Brain pericyte (primary cell): ENCODE data around the gene TCF7L2.

Experiments used
- DNase-seq: peaks from one replicate; pipeline ENCODE4 v3.0.0-alpha.2; 2012; ENCODE audit warnings: low read depth, low spot score

The TCF7L2 gene

DNA sequence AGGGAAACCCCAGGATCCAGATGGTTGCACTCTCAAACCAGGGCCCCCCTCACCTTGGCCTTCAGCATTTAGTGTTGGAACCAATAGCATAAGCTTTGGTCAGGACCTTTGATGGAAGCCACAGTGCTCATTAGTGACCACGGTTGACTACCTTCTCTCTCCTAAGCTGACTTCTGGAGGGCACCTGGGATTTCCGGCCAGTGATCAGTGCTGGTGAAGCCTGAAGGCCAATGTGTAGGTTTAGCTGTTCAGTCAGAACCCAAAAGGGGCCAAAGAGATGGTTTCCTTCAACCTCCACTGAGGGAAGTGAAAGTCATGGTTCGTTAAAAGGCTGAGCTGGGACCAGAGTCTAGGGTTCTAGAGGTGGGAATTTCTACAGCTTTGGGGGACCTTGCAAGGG lies 46.4 kb downstream of the TCF7L2 start:
- no peak for DNase-seq

DNA sequence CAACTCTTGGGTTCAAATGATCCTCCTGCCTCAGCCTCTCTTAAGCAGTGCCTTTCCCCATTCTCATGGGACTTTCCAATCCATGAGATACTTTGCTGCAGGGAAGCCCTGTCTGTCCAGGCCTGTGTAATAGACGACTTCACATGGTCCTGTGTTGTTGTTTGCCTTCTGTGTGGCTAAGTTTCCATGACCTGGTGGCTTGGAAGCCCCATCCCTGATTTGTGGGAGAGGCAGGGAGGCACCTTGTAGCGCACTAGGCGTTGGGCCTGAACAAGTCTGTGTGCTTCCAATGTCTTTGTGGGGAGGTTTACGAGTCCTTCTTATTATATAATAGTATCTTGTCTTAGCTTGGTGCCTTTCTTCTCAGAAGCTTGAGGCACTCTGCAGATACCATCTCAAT lies 49.1 kb downstream of the TCF7L2 start:
- no peak for DNase-seq

DNA sequence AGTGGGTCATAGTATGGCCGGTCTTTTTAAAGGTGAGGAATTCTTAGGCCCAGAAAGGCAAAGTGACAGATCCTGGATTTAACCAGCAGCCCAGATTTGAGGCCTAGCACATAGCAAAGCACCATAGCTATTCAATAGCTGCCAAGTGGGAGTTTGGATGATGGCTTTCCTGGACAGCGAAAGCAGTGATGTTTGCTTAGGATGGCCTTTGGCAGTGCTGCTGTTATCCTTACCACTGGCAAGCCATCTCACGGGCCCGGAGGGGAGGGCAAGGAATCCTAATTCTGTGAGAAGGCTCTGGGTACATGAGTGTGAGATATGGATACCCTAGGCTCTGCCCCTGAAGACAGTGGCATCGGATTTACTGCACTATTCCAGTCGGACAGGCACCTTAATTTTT lies 50.4 kb downstream of the TCF7L2 start:
- DNase-seq, result no peak

DNA sequence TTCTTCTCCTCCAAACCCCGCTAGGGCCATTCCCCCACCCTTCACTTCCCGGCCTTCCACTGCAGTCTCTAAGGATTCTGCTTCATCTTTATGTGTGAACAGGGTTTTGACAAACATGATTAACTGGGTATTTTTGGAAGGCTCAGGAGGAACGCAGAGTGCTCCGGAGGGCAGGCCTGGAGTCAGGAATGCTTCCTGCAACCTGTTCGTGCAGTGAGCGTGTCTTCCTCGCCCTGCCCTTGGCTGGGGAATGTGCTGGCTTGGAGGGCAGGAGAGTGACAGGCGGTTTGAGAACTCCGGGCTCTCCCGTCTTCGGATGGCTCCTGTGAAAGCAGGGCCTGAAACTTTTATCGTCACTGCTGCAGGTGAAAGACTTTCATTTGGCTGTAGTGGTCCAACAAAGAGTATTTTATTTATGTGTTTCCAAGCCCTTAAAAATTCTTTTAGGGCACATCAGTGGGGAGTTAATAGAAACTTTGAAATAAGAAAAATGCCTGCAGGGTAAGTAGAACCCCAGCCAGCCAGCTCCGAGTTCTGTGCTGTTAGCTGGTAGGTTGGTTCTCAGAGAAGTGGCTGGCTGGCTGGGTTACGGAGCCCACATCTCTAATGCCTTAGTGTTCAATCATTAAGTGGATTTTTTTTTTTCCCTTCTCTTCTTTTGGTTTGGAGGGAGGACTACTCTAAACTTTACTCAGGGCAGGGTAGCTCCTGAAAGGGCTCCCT lies 51.0 kb downstream of the TCF7L2 start:
- no peak for DNase-seq

DNA sequence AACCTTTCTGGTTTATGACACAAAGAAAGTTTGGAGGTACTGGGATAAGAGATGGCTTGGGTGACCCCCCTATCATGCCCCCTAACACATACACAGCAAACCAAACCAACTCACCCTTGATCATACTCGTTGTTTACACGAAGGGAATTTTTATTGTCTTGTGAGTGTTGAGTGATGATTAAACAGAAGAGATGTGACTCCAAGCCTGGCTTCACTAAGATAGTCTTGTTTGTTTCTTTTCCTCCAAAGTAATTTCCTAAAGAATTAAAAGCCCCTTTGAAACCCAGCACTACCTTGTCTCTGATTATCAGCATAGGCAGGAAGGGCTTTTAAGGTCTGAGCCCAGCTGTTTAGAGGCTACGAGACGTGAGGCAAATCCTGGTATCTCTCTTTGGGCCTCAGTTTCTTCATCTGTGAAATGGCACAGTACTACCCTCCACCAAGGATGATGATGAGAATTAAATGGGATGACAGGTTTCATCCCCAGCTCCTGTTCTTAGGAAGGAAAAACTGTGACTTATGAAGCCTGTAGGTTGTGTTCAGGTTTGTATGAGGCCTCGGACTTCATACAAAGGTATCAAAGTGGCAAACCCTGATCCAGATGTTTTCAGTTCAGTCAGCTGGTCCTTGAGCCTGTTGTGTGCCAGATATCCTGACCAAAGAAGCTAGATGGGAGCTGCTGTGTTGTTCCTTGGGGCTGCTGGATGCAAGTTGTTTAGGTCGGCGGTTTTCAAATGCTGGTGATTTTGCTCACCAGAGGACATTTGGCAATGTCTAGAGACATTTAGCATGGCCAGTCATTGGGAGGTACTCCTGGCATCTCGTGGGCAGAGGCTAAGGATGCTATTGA lies 51.8 kb downstream of the TCF7L2 start:
- DNase-seq, result no peak

DNA sequence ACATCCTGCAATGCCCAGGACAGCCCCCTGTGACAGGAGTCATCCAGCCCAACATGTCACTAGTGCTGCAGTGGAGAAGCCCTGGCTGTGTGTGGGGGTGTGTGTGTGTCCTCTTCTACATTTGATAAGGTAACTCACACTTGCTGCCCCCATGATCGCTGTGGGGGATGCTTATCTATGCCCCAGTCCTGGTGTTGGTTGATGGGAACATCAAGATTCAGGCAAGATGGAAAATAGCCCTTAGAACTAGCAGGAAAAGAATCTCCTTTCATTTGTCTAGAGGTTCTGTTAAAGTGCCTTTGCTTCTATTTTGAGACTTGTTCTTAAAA lies 52.4 kb downstream of the TCF7L2 start:
- DNase-seq, result no peak

DNA sequence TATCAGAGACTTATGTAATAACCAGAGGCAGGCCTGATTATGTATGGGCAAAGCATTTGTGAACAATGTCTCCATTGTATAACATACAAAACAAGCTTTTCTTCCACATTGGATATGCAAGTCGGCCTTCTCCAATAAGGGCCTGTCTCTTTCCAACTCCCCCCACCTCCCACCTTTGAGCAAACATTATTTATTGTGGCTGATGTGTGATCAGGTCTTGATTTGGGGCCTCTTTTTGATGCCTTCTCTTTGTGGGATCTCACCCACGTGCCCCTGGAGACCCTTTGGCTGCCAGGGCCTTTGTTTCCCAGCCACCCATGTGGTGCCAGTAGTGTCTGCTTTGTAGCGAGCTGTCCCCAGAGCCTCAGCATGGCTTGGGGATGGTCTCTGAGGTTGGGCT lies 53.0 kb downstream of the TCF7L2 start:
- no peak for DNase-seq

DNA sequence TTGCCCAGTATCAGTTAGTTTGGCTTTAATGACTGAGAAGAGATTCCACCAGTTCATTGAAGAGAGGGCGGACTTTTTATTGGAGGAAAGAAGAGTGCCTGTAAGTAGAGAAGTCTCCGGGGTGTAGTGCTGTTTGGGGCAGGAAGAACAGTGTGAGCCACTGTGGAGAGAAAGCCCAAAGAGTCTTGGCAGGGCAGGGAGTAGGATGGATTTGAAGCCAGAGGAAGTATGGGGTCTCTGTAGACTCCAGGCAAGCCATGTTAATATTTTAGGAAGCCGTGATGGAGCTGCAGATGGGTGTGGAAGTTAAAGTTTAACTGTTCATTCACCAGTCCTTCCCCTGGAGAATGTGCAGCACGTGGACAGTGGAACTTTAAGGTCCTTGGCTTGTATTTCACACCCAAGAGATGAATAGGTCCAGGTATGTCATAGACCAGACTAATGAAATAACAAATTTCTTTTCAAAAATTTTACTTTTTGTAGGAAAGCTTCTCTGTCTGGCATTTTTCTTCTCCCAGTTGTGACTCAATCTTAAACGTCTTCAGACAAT lies 54.1 kb downstream of the TCF7L2 start:
- DNase-seq, result no peak

DNA sequence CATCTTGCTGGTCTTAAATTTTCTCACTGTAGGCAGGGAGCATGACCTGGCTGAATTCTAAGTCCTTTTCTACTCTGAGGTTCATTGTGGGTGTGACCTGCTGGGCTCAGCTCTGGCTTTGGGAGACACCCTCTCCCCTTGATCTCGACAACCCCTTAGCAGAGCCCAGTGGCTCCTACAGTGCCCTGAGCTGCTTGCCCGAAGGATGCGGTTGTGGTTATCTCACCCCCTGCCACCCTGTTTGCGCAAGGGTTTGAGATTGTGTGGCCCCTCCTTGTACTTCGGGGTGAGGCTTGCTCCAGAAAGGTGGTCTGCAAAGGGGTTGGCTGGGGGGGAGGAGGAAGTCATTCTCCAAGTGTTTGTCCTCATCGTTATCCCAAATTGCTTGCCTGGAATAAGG lies 55.3 kb downstream of the TCF7L2 start:
- DNase-seq, result no peak

DNA sequence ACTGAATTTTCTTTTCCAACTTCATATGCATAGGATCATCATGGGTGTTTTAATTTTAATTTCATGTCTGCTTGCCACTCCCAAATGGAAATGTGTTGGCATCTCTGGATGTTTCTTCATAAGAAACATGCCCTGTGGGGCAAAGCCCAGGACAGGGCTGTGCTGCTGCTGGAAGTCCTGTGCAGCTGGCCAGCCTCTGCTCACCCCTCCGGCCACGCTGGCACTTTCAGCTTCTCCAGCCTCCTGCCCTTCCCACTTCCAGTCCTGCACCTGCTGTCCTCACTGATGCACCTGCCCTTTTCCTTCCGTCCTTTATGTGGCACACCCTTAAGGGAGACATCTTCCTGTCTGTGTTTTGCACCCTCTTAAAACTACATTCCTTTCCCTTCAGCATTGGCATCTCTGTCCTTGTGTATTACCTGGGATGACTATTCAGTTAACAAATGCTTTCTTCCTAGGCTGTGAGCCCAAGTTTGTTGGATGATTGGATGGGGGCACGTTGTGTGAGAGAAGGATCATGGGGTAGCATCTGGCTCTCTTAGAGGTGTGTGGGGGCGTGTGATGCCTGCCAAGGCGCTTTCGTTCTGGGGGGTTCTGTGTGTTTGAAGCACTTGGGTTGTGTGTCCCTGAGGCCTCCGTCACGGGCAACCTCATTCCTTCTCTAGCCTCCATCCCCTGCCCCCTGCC lies 56.8 kb downstream of the TCF7L2 start:
- no peak for DNase-seq

DNA sequence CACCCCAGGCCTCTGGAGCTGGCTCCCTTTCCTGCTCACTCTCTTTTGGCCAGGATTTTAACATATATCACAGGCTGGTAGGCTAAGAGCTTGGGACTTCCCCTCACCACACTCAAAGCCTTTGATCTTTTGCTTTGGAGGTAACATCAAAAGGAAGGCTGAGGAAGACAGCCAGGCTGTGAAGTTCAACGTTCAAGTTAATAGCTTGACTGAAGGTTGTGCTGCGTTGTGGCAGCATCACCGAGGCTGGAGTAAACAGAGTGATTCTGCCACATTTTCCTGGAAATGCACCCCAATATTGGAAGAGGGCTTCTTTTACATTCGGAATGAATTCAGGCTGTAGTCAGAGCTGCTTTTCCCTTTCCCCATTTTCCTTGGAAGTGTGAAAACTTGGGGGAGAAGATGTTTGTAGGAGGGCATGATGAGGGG lies 57.3 kb downstream of the TCF7L2 start:
- DNase-seq, result no peak

DNA sequence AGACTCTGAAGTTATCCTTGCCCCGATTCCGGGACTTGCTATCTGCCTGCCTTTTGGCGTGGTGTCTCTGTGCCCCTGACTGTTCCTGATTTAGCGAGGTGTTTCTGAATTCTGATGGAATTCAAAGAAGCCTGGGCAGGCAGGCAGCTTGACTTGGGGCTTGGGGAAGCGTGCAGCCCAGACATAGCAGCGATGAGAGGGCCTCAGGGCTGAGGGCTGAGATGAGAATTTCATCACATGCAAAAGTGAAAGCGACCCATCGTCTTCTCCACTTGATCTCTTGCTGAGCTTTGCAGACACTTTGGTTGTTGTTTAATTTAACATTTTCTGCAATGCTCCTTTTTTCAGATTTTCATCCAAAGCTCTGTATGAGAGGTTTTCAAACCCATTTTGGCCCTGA lies 57.8 kb downstream of the TCF7L2 start:
- DNase-seq, result no peak

DNA sequence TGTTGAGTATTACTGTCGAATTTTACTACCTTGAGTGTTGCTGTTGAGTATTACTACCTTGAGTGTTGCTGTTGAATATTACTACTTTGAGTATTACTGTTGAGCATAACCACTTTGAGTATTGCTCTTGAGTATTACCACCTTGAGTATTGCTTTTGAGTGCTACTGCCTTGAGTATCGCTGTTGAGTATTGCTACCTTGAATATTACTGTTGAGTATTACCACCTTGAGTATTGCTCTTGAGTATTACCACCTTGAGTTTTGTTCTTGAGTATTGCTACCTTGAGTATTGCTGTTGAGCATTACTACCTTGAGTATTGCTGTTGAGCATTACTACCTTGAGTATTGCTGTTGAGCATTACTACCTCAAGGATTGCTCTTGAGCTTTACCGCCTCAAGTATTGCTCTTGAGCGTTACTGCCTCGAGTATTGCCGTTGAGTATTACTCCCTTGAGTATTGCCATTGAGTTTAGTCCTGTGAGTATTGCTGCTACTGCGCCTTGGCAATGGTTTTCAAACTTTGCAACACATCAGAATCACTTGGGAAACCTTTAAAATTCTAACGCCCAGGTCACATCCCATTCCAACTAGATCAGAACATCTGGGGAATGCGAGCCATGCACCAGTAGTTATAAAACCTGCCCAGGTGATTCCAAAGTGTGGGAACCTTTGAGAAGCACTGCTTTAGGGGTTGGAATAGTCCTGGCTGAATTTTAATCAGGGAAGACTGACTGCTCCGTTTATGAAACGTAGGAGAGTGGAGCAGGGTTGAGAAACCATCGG lies 61.7 kb downstream of the TCF7L2 start:
- no peak for DNase-seq

DNA sequence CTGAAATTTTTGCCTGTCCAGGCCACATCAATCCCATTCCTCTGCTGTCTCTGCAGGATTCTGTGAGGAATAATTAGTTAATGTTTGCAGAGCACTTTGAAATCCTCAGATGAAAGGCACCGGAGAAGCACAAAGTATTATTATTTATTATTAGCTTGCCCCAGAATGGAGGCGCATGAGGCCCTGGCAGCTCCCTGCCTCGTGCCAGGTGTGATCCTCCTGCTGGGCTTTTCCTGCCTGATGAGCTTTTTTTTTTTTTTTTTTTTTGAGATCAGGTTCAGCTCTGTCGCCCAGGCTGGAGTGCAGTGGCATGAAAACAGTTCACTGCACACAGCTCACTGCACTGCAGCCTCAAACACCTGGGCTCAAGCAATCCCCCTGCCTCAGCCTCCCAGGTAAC lies 65.2 kb downstream of the TCF7L2 start:
- no peak for DNase-seq

DNA sequence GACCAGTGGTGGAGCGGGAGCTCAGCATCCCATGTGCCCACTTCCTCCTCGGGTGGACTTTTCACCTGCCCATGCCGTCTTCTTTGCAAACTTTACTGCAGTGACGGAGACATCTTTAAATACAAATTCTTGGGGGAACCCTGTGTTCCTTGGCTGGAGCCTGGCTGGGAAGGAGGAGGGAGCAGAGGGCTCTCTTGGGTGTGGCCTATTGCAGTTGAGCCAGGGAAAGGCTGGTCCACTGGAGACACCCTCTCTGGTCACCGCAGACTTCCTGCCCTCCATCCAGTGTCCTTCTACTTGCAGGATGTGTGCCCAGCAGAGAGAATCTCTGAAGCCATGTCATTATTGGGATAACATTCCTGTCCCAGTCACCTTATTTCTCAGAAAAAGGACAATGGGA lies 67.3 kb downstream of the TCF7L2 start:
- no peak for DNase-seq

DNA sequence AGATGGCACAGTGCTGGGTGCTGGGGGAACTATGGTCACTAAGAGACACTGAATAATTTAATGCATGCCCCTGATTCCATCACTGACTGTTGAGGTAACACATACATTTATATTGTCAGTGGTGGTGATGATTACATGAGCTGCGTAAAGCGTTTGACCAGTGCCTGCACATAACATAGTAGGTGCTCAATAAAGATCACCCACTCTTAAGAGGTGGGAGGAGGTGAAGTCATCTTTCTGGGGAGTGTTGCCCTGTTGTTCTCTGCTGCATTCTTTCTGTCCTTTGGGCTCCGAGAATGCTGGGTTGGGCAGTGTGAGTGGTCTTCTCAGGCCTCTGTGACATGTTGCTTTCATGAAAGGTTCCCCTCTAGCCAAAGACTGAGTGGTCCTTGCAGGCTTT lies 68.0 kb downstream of the TCF7L2 start:
- no peak for DNase-seq

DNA sequence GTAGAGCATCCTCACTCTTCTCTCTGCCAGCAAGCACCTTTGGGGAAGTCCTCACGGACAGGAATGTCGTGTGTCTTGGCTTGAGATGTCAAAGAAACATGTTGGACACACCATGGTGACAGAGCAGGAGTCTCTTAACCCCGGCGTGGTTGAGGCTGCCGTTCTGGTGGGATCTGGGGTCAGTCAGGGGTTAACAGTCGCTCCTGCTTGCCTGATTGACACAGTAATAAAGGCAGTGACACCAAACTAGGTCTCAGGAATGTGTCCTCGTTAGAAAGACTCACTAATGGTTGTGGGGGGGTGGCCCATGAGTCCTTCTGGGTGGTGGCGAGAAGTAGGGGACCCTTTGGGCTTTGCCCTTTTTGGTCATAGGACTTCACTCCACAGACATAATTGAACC lies 69.0 kb downstream of the TCF7L2 start:
- DNase-seq, result no peak

DNA sequence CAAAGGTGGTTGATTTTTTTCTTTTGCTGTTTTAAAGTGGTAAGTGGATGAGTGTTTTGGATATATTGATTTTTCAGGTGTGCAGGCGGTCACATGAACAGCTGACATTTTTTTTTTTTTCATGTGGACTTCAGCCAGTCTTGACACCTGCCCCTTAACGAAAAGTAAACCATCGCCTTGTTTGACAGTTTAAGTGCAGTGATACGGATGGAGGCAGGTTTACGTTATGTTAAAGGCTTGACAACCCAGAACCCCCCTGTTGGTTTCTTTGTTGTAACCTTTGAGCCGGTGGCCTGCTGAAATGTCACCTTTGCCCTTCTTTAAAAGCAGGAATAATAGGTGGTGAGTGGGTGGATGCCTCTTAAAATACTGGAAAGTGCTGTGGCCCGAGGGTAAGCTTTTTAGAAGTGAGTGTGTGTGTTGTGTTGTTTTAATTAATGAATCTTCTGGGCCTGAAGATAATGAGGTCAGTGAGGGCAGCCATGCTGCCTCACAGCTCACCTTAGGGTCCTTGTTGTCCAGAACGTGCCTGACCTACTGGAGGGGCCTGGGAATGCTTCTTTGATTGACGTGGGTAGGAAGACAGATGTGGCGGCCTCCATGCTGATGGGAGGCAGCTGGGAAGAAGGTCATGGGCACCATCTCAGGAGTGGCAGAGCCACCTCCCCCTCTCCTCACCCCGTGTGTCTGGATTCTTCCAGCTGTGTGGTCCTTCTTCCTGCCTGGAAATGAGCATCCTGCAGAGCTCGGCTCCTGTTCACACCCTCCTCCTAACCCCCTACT lies 69.8 kb downstream of the TCF7L2 start:
- DNase-seq, result no peak

DNA sequence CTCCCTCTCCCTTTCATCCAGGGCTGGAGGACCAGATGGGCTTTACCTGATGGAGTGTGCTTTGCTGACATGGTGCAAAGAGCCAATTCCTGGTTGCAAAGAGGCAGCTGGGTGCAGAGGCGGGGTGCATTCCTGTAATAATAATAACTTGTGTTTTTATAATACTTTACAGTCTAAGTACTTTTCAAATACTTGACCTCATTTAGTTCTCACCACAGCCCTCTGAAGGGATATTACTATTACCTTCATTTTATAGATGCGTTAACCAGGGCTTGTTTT lies 70.4 kb downstream of the TCF7L2 start:
- DNase-seq, result no peak

DNA sequence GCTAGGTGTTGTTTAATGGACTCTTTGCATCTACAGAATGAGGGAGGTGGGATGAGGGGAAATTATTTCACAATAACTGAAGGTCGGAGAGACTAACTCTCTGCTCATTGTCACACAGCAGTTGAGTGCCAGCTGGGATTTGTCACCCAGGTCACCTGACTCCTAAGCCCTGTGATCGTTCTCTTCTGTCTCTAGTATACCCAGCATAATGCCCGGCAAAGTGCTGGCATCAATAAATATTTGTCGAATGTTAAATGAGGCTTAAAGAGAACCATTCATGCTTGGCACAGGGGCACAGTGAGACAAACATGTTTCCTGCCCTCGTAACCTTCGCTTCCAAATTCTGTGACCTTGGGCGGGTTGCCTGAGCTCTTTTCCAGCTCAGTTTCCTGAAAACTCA lies 70.8 kb downstream of the TCF7L2 start:
- no peak for DNase-seq
